ENCODE results near the gene KIFC1. TPM values are rescaled to one million over a fixed set of nuclear protein-coding genes. Genes with fewer than 3 reads are reported as not detected.
A peak's percentile ranks its signal among the peaks of the same experiment; 100 is the strongest.

The KIFC1 gene
- total RNA-seq, 1 experiment from 2014 or later, result 159 TPM

GRCh38 chr6:33441457-33441856 lies 49.8 kb downstream of the KIFC1 start:
- DNase-seq (ENCODE audit: low read depth), result no peak

- no peak for DNase-seq (ENCODE audit: low read depth)
Measured at GRCh38 chr6:33442283-33442682, 50.7 kb downstream of the KIFC1 start.

- DNase-seq (ENCODE audit: low read depth), result no peak
Measured at GRCh38 chr6:33443025-33443424, 51.4 kb downstream of the KIFC1 start.

GRCh38 chr6:33443619-33444504 lies 52.2 kb downstream of the KIFC1 start:
- DNase-seq (ENCODE audit: low read depth), result no peak

GRCh38 chr6:33445119-33445603 lies 53.5 kb downstream of the KIFC1 start:
- DNase-seq (ENCODE audit: low read depth), result no peak

- DNase-seq (ENCODE audit: low read depth), result no peak
Measured at GRCh38 chr6:33446356-33446755, 54.7 kb downstream of the KIFC1 start.

GRCh38 chr6:33450434-33450833 lies 58.8 kb downstream of the KIFC1 start:
- no peak for DNase-seq (ENCODE audit: low read depth)

- DNase-seq (ENCODE audit: low read depth), result no peak
Measured at GRCh38 chr6:33451606-33452005, 60.0 kb downstream of the KIFC1 start.

- DNase-seq (ENCODE audit: low read depth), result no peak
Measured at GRCh38 chr6:33452496-33452895, 60.9 kb downstream of the KIFC1 start.

GRCh38 chr6:33453393-33454008 lies 61.9 kb downstream of the KIFC1 start:
- DNase-seq (ENCODE audit: low read depth), result peak; percentile 28

GRCh38 chr6:33454009-33454946 lies 62.7 kb downstream of the KIFC1 start, which contains the start of gene ZBTB9:
Gene ZBTB9, plus strand, starts transcription at chr6:33454576. Its CDS starts 525 bp downstream, at chr6:33455101.
- DNase-seq (ENCODE audit: low read depth), result peak; percentile 97

GRCh38 chr6:33455051-33455450 lies 63.4 kb downstream of the KIFC1 start:
- DNase-seq (ENCODE audit: low read depth), result no peak

GRCh38 chr6:33456156-33456555 lies 64.5 kb downstream of the KIFC1 start:
- DNase-seq (ENCODE audit: low read depth), result no peak

GRCh38 chr6:33458676-33459075 lies 67.1 kb downstream of the KIFC1 start:
- no peak for DNase-seq (ENCODE audit: low read depth)

- no peak for DNase-seq (ENCODE audit: low read depth)
Measured at GRCh38 chr6:33459226-33459625, 67.6 kb downstream of the KIFC1 start.

Other genes with a start within 250 kb of the KIFC1 start
- 0.02 TPM in 1 of 2 replicates, not detected in the other for gene COL11A2, start 199.4 kb upstream of the KIFC1 start, total RNA-seq (2014; rRNA removed; shearing (Covaris generic))
- 18.4 and 28.7 TPM in 2 replicates for gene RXRB, start 191.2 kb upstream of the KIFC1 start, total RNA-seq (2014; rRNA removed; shearing (Covaris generic))
- gene SLC39A7, start 191.0 kb upstream of the KIFC1 start, total RNA-seq (2014; rRNA removed; shearing (Covaris generic)), result 140 and 234 TPM in 2 replicates
- gene HSD17B8, start 187.2 kb upstream of the KIFC1 start, total RNA-seq (2014; rRNA removed; shearing (Covaris generic)), result 0.32 TPM in 1 of 2 replicates, not detected in the other
- gene RING1, start 183.3 kb upstream of the KIFC1 start, total RNA-seq (2014; rRNA removed; shearing (Covaris generic)), result 44.2 and 48.5 TPM in 2 replicates
- gene VPS52, start 119.9 kb upstream of the KIFC1 start, total RNA-seq (2014; rRNA removed; shearing (Covaris generic)), result 37.5 and 45.3 TPM in 2 replicates
- 2,277 and 2,867 TPM in 2 replicates for gene RPS18, start 119.7 kb upstream of the KIFC1 start, total RNA-seq (2014; rRNA removed; shearing (Covaris generic))
- gene B3GALT4, start 114.7 kb upstream of the KIFC1 start, total RNA-seq (2014; rRNA removed; shearing (Covaris generic)), result not detected in 2 replicates
- 151 and 184 TPM in 2 replicates for gene WDR46, start 102.6 kb upstream of the KIFC1 start, total RNA-seq (2014; rRNA removed; shearing (Covaris generic))
- 123 and 136 TPM in 2 replicates for gene PFDN6, start 102.2 kb upstream of the KIFC1 start, total RNA-seq (2014; rRNA removed; shearing (Covaris generic))
- 29.9 and 54.6 TPM in 2 replicates for gene RGL2, start 92.9 kb upstream of the KIFC1 start, total RNA-seq (2014; rRNA removed; shearing (Covaris generic))
- gene TAPBP, start 77.7 kb upstream of the KIFC1 start, total RNA-seq (2014; rRNA removed; shearing (Covaris generic)), result 162 and 258 TPM in 2 replicates
- 13.8 and 18.0 TPM in 2 replicates for gene ZBTB22, start 74.1 kb upstream of the KIFC1 start, total RNA-seq (2014; rRNA removed; shearing (Covaris generic))
- gene DAXX, start 68.9 kb upstream of the KIFC1 start, total RNA-seq (2014; rRNA removed; shearing (Covaris generic)), result 95.5 and 107 TPM in 2 replicates
- gene PHF1, start 19.2 kb downstream of the KIFC1 start, total RNA-seq (2014; rRNA removed; shearing (Covaris generic)), result 61.9 and 67.3 TPM in 2 replicates
- gene CUTA, start 26.3 kb downstream of the KIFC1 start, total RNA-seq (2014; rRNA removed; shearing (Covaris generic)), result 610 and 623 TPM in 2 replicates
- 2.5 and 5.7 TPM in 2 replicates for gene SYNGAP1, start 28.2 kb downstream of the KIFC1 start, total RNA-seq (2014; rRNA removed; shearing (Covaris generic))
- gene ZBTB9, start 62.8 kb downstream of the KIFC1 start, total RNA-seq (2014; rRNA removed; shearing (Covaris generic)), result 6.6 and 9.8 TPM in 2 replicates
- 34.0 and 43.7 TPM in 2 replicates for gene BAK1, start 188.5 kb downstream of the KIFC1 start, total RNA-seq (2014; rRNA removed; shearing (Covaris generic))
- 21.9 and 40.3 TPM in 2 replicates for gene ITPR3, start 229.5 kb downstream of the KIFC1 start, total RNA-seq (2014; rRNA removed; shearing (Covaris generic))

All from M059J (cell line).